Muscle layer of colon (tissue), 2 donors: ENCODE data around the gene CDX1.

Experiments
- H3K27ac ChIP-seq: one replicate; pipeline ENCODE4 v1.7.0; 2013; ENCODE audit warnings: low read depth, mild to moderate bottlenecking, low read length, moderate library complexity
- H3K27me3 ChIP-seq, 2 donors: one replicate each; pipeline ENCODE4 v1.7.0; 2013; ENCODE audit warnings: low read length in 2 of 2, mild to moderate bottlenecking in 2 of 2; ENCODE audit not compliant: insufficient read depth in 2 of 2, control insufficient read depth in 1 of 2
- H3K36me3 ChIP-seq: one replicate; pipeline ENCODE4 v1.7.0; 2013; ENCODE audit warnings: mild to moderate bottlenecking, low read length; ENCODE audit not compliant: insufficient read depth
- H3K4me1 ChIP-seq: one replicate; pipeline ENCODE4 v1.7.0; 2013; ENCODE audit warnings: mild to moderate bottlenecking, low read length; ENCODE audit not compliant: insufficient read depth
- H3K4me3 ChIP-seq, 2 donors: one replicate each; pipeline ENCODE4 v1.7.0; 2013; ENCODE audit warnings: low read length in 2 of 2, low read depth in 1 of 2, mild to moderate bottlenecking in 1 of 2, moderate library complexity in 1 of 2
- H3K9ac ChIP-seq: one replicate; pipeline ENCODE4 v1.7.0; 2013; ENCODE audit warnings: low read length
- H3K9me3 ChIP-seq: one replicate; pipeline ENCODE4 v1.7.0; 2013; ENCODE audit warnings: mild to moderate bottlenecking, low read length
- donor health status: abdominal sarcoma.
- donor health status: Adenocarcinoma of cecum.

The CDX1 gene

DNA sequence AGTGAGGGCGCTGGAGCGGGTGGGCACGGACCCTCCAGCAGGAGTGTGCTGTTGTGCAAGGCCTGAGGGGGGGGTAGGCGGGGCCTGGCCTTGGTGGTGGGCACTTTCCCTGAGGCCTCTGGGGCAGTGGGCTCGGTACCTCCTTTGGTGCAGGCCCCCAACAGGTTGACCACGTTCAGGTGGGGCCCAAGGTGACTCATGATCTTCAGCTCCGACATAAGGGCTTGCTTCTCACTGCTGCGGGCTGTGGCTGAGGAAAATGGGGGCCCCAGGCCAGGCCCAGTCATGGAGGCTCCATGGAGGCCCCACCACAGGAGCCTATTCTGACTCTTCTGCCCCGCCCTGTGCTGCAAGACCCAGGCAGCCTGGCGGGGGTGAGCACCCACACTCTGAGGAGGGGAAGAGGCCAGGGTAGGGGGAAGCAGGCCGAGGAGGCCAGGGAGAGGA, 42.4 kb upstream of the CDX1 start:
- no peaks in the 10 kb centered on the region for H3K9me3 ChIP-seq
- H3K4me1 ChIP-seq: no peaks in the 10 kb centered on the region
- no peak overlapping the region for H3K4me3 ChIP-seq
- H3K36me3 ChIP-seq: peaks cover 31% of the 10 kb centered on the region
- no peak overlapping the region for H3K27ac ChIP-seq
- no peaks in the 10 kb centered on the region for H3K27me3 ChIP-seq
- no peak overlapping the region for H3K9ac ChIP-seq

DNA sequence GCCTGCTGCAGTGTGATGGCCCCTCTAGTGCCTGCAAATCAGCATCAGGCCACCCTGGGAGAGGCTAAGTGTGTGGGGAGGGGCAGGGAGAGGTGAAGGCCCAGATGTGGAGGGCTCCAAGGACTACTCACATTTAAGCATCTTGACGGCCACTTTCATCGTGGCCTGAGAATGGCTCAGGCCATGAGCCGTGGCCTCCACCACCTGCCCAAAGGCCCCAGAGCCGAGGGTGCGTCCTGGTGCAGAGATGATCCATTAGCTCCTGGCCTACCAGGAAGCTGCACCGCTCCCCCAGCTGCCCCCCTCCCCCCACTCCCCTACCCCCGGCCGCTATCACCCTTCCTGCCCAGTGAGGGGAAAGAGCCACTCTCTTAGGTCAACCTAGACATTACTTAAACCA, 42.0 kb upstream of the CDX1 start:
- Histone ChIP-seq H3K4me1 (peaks cover 2% of the 10 kb centered on the region), H3K9ac (no peak overlapping the region), H3K4me3 (no peak overlapping the region), H3K36me3 (peaks cover 35% of the 10 kb centered on the region), H3K9me3 (no peaks in the 10 kb centered on the region), H3K27me3 (no peaks in the 10 kb centered on the region), H3K27ac (no peak overlapping the region)

DNA sequence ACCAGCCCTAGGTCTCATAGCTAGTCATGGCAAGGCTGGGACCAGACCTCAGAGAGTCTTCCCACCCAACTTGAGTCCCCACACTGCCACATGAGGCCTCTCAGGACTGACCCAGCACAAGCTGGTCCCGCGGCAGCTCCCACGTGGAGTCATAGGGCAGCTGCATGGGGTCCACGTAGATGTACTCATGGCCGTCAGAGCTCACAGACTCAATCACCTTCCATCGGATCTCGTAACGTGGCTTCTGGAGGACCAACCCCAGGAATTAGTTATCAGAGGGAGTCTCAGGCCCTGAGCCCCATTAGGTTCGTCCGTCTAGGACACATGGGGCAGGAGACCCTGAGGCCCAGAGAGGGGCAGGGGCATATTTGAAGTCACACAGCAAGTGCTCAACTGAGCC, 41.2 kb upstream of the CDX1 start:
- Histone ChIP-seq H3K36me3 (peaks cover 35% of the 10 kb centered on the region), H3K9ac (no peak overlapping the region), H3K4me3 (no peak overlapping the region), H3K27me3 (no peaks in the 10 kb centered on the region), H3K9me3 (no peaks in the 10 kb centered on the region), H3K27ac (no peak overlapping the region), H3K4me1 (peaks cover 10% of the 10 kb centered on the region)

- Histone ChIP-seq H3K9me3 (no peaks in the 10 kb centered on the region), H3K4me3 (no peak overlapping the region), H3K27ac (no peak overlapping the region), H3K4me1 (peaks cover 12% of the 10 kb centered on the region), H3K36me3 (peaks cover 27% of the 10 kb centered on the region), H3K27me3 (no peaks in the 10 kb centered on the region), H3K9ac (no peak overlapping the region)
Observed at GRCh38 chr5:150126199-150126920, 40.2 kb upstream of the CDX1 start.

- Histone ChIP-seq H3K9me3 (no peaks in the 10 kb centered on the region), H3K4me1 (peaks cover 17% of the 10 kb centered on the region), H3K9ac (no peak overlapping the region), H3K4me3 (no peak overlapping the region), H3K27me3 (no peaks in the 10 kb centered on the region), H3K27ac (no peak overlapping the region), H3K36me3 (peaks cover 27% of the 10 kb centered on the region)
Observed at GRCh38 chr5:150126921-150127265, 39.7 kb upstream of the CDX1 start.

- no peak overlapping the region for H3K27ac ChIP-seq
- no peak overlapping the region for H3K4me3 ChIP-seq
- H3K9me3 ChIP-seq: no peaks in the 10 kb centered on the region
- no peaks in the 10 kb centered on the region for H3K27me3 ChIP-seq
- H3K36me3 ChIP-seq: peaks cover 33% of the 10 kb centered on the region
- no peak overlapping the region for H3K9ac ChIP-seq
- H3K4me1 ChIP-seq: peaks cover 30% of the 10 kb centered on the region
Observed at GRCh38 chr5:150129454-150129812, 37.1 kb upstream of the CDX1 start.

- Histone ChIP-seq H3K9me3 (no peaks in the 10 kb centered on the region), H3K36me3 (peaks cover 33% of the 10 kb centered on the region), H3K27ac (no peak overlapping the region), H3K4me1 (peaks cover 30% of the 10 kb centered on the region), H3K4me3 (peak overlapping the region in 1 of 2 donors; percentile 5), H3K27me3 (no peaks in the 10 kb centered on the region), H3K9ac (no peak overlapping the region)
Observed at GRCh38 chr5:150129813-150130492, 36.6 kb upstream of the CDX1 start.

DNA sequence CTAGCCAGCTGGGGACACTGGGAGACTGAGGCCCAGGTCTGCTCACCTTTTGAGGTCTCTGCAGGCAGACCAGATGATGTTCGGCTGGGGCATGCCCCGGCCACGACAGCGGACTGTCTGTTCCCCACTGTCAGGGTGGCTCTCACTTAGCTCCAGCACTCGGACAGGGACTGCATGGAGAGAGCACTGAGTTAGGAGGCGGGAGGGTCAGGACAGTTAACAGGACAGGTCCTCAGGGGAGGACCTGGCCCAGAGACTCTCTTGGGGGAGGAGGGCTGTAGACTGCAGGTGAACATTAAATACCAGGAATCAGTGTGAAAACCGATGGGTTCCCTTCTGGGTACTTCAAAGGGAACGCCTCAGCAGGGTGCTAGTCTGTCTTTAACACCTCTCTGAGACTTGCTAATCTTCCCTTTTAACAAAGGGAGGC, 36.1 kb upstream of the CDX1 start:
- Histone ChIP-seq H3K36me3 (peaks cover 34% of the 10 kb centered on the region), H3K9ac (no peak overlapping the region), H3K9me3 (no peaks in the 10 kb centered on the region), H3K4me1 (peaks cover 30% of the 10 kb centered on the region), H3K4me3 (no peak overlapping the region), H3K27ac (no peak overlapping the region), H3K27me3 (no peaks in the 10 kb centered on the region)

- peaks cover 37% of the 10 kb centered on the region for H3K36me3 ChIP-seq
- no peak overlapping the region for H3K27ac ChIP-seq
Observed at GRCh38 chr5:150131461-150131860, 35.1 kb upstream of the CDX1 start.

GRCh38 chr5:150131978-150132694, 34.4 kb upstream of the CDX1 start:
- Histone ChIP-seq H3K27me3 (no peaks in the 10 kb centered on the region), H3K9ac (no peak overlapping the region), H3K27ac (no peak overlapping the region), H3K36me3 (peaks cover 37% of the 10 kb centered on the region), H3K4me3 (no peak overlapping the region), H3K9me3 (no peaks in the 10 kb centered on the region), H3K4me1 (peaks cover 37% of the 10 kb centered on the region)

More at GRCh38 chr5:150131461-150131860, 35.1 kb upstream of the CDX1 start:
- Histone ChIP-seq H3K4me1 (peaks cover 30% of the 10 kb centered on the region), H3K27me3 (no peaks in the 10 kb centered on the region), H3K9ac (no peak overlapping the region), H3K9me3 (no peaks in the 10 kb centered on the region), H3K4me3 (no peak overlapping the region)

GRCh38 chr5:150132740-150133139, 33.8 kb upstream of the CDX1 start:
- Histone ChIP-seq H3K4me3 (no peak overlapping the region), H3K9me3 (no peaks in the 10 kb centered on the region), H3K36me3 (peaks cover 37% of the 10 kb centered on the region), H3K4me1 (peaks cover 43% of the 10 kb centered on the region), H3K9ac (no peak overlapping the region), H3K27me3 (no peaks in the 10 kb centered on the region), H3K27ac (no peak overlapping the region)
